Measurements from ENCODE around the gene DPP10.

DPP10 gene

DNA sequence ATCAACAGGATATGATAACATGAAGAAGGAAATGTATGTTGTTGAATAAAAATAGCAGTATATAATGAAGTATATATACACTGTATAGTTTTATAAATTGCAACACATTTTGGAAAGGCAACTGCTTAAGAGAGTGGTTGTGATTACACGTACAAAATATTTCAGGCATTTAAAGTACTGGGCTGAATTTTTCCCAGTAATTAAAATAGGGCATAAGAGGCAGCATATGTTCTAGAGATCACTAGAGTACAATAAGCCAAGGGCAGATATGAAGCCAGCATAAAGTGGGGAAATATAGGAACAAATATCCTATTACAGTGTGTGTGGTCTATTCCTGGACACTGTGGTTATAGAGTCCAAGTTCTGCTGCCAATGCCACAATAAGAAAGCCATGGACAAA is 14.1 kb downstream of the DPP10 start:
- Histone ChIP-seq H3K36me3 (ENCODE audit: control insufficient read depth, insufficient read depth, low read length) (no peaks in the 10 kb centered on the region), H3K4me1 (ENCODE audit: control insufficient read depth, insufficient read depth, low read length, poor library complexity, severe bottlenecking) (no peaks in the 10 kb centered on the region), H3K4me3 (ENCODE audit: extremely low read depth, insufficient read depth, low read length, poor library complexity, severe bottlenecking) (no peak overlapping the region), H3K27ac (ENCODE audit: low read depth, low read length, severe bottlenecking) (no peak overlapping the region), H3K9me3 (ENCODE audit: control insufficient read depth, low read length) (no peaks in the 10 kb centered on the region)
- WGBS, 2 experiments (ENCODE audit: insufficient coverage in 2 of 2): no CpG with 5 or more reads among the region's 1 CpG

DNA sequence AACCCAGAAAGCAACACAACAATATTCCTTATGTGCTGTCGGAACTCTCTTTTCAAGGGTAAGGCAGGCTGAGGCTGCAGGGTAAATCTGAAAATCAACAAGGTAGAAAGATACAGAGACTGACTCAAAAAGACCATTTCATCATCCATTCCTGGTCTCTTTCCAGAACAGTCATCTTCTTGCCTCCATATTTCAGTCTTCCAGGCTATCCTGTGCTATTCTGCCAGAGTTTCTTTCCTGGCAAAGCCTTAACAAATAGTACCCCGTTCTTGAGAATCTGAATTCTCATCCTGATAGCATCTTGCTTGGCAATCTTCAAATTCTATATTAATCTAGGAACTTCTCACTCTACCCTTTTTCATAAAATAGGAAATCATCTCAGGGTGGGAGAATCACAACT is 15.5 kb downstream of the DPP10 start:
- WGBS, 2 experiments (ENCODE audit: insufficient coverage in 2 of 2): 71 to 89% methylated on average over 1 to 2 of the region's 2 CpGs

DNA sequence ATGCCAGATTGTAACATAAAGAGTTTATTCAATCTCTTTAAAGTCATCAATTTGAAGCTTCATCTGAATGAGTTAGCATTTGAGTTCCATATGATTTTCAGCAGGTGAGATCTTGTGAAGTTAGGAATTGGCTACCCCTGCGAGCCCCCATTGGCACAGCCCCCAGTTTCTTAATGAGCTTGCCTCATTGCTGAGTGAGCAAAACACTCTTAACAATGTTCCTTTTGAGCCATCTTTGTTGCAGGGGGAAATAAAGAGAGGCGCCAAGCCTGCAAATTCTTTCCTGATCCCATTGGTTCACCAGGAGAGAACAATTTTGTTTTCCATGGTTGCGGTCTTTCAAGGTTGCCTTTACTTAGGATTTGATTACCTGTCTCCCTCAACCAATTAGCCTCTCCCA is 18.7 kb downstream of the DPP10 start:
- no peaks in the 10 kb centered on the region for H3K4me1 ChIP-seq (ENCODE audit: control insufficient read depth, insufficient read depth, low read length, poor library complexity, severe bottlenecking)
- H3K4me3 ChIP-seq (ENCODE audit: extremely low read depth, insufficient read depth, low read length, poor library complexity, severe bottlenecking): no peak overlapping the region
- no peaks in the 10 kb centered on the region for H3K36me3 ChIP-seq (ENCODE audit: control insufficient read depth, insufficient read depth, low read length)
- no peak overlapping the region for H3K27ac ChIP-seq (ENCODE audit: low read depth, low read length, severe bottlenecking)
- WGBS, 2 experiments (ENCODE audit: insufficient coverage in 2 of 2): 86% methylated on average over 2 to 3 of the region's 3 CpGs
- no peaks in the 10 kb centered on the region for H3K9me3 ChIP-seq (ENCODE audit: control insufficient read depth, low read length)

More for the DNA sequence above, 15.5 kb downstream of the DPP10 start:
- Histone ChIP-seq H3K4me3 (ENCODE audit: extremely low read depth, insufficient read depth, low read length, poor library complexity, severe bottlenecking) (no peak overlapping the region), H3K27ac (ENCODE audit: low read depth, low read length, severe bottlenecking) (no peak overlapping the region), H3K36me3 (ENCODE audit: control insufficient read depth, insufficient read depth, low read length) (no peaks in the 10 kb centered on the region), H3K9me3 (ENCODE audit: control insufficient read depth, low read length) (no peaks in the 10 kb centered on the region), H3K4me1 (ENCODE audit: control insufficient read depth, insufficient read depth, low read length, poor library complexity, severe bottlenecking) (no peaks in the 10 kb centered on the region)

DNA sequence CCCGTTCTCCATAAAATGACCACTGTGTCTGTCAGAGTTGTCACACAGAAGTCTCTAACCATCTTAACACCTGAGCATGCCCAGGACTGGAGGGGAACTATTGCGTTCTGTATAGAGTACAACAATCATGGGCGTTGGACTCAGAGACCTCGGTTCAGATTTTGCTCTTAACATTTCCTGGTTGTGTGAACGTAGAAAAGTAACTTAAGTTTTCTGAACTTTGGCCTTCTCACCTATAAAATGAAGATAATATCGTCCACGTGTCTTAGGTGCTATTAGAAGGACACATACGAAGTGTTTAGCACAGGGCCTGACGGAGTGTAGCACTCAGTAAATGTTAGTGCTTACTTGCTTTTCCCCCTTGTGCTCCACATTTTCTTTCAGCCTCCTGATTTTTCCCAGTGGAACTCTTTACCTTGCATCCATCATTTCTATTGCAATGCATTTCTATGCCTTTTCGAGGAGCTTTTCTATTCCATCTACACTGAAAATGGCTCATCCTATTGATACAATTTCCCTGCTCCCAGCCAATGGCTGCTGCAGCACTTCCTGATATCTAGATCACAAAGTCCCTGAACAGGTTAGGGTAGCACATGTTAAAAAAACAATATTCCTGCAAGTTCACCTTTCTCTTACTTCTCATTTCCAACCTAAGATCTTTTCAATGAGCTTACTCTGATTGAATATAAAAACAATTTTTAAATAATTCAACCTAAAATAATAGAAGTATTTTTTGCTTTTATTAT is 22.7 kb downstream of the DPP10 start:
- Histone ChIP-seq H3K9me3 (ENCODE audit: control insufficient read depth, low read length) (no peaks in the 10 kb centered on the region), H3K4me1 (ENCODE audit: control insufficient read depth, insufficient read depth, low read length, poor library complexity, severe bottlenecking) (no peaks in the 10 kb centered on the region)
- 89 to 94% methylated on average over 6 to 10 of the region's 10 CpGs for WGBS, 2 experiments (ENCODE audit: insufficient coverage in 2 of 2)

DNA sequence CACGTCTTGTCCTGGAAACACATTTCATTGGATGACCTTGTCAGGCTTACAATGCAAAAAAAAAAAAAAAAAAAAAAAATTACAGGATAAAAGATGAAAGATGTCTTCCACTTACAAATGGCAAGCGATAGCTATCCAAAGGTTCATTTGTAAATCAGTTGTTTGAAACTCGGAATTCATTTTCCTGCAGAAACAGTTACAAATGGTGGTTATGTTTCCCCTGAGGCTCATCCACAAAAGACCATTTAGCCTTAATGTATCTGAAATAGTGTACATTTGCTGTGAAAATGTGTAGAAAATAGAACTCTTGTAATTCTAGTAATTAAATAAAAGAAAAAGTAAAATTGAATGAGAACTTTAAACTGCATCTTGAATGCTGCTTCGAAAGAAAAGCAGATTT is 25.9 kb downstream of the DPP10 start:
- Histone ChIP-seq H3K9me3 (ENCODE audit: control insufficient read depth, low read length) (no peaks in the 10 kb centered on the region), H3K4me1 (ENCODE audit: control insufficient read depth, insufficient read depth, low read length, poor library complexity, severe bottlenecking) (no peaks in the 10 kb centered on the region), H3K4me3 (ENCODE audit: extremely low read depth, insufficient read depth, low read length, poor library complexity, severe bottlenecking) (no peak overlapping the region), H3K27ac (ENCODE audit: low read depth, low read length, severe bottlenecking) (no peak overlapping the region), H3K36me3 (ENCODE audit: control insufficient read depth, insufficient read depth, low read length) (no peaks in the 10 kb centered on the region)
- 88% methylated on average over 3 of the region's 4 CpGs; no CpG with 5 or more reads in 1 of the 2 experiments for WGBS, 2 experiments (ENCODE audit: insufficient coverage in 2 of 2)

More for the DNA sequence above, 22.7 kb downstream of the DPP10 start:
- no peaks in the 10 kb centered on the region for H3K36me3 ChIP-seq (ENCODE audit: control insufficient read depth, insufficient read depth, low read length)
- H3K27ac ChIP-seq (ENCODE audit: low read depth, low read length, severe bottlenecking): no peak overlapping the region
- H3K4me3 ChIP-seq (ENCODE audit: extremely low read depth, insufficient read depth, low read length, poor library complexity, severe bottlenecking): no peak overlapping the region

DNA sequence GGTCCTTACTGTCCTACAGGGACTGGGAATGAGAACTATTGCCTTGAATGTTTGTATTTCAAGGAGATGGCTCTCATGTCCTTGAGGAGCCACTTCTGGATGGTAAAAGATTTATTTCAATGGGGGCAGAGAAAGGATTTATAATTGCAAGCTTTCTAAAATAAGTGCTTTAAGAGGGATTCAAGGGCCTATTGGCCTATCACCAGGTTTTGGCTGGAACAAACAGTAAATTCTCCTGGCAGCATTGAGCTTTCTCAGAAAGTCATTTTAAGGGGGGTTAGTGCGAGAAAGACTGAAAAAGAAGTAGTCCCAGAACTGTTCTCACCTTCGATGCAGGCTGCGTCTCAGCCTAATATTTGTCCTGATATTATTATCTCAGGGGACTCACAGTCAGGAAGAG is 29.8 kb downstream of the DPP10 start:
- no peaks in the 10 kb centered on the region for H3K36me3 ChIP-seq (ENCODE audit: control insufficient read depth, insufficient read depth, low read length)
- H3K9me3 ChIP-seq (ENCODE audit: control insufficient read depth, low read length): no peaks in the 10 kb centered on the region
- WGBS, 2 experiments (ENCODE audit: insufficient coverage in 2 of 2): 80 to 83% methylated on average over 1 of the region's 3 CpGs
- H3K4me1 ChIP-seq (ENCODE audit: control insufficient read depth, insufficient read depth, low read length, poor library complexity, severe bottlenecking): no peaks in the 10 kb centered on the region
- H3K4me3 ChIP-seq (ENCODE audit: extremely low read depth, insufficient read depth, low read length, poor library complexity, severe bottlenecking): no peak overlapping the region
- H3K27ac ChIP-seq (ENCODE audit: low read depth, low read length, severe bottlenecking): no peak overlapping the region

DNA sequence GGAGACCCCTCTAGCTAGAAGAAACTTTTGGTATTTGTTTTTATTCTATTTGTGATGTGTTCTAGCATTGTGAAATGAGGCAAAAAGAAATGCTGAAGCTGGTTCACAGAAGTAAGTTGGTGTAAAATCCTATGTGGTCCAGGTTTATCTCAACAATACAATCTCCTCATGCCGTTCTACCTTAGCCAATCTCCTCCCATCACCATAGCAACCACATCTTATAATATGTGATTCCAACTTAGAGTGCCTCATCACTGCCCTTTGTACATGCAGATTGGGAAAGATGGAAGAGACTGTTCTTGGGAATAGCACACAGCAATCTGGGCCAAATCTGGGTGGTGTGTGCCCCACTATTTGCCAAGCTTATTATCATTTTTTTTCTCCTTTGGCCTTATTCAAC is 30.3 kb downstream of the DPP10 start:
- no CpG with 5 or more reads among the region's 1 CpG for WGBS, 2 experiments (ENCODE audit: insufficient coverage in 2 of 2)
- no peaks in the 10 kb centered on the region for H3K36me3 ChIP-seq (ENCODE audit: control insufficient read depth, insufficient read depth, low read length)

DNA sequence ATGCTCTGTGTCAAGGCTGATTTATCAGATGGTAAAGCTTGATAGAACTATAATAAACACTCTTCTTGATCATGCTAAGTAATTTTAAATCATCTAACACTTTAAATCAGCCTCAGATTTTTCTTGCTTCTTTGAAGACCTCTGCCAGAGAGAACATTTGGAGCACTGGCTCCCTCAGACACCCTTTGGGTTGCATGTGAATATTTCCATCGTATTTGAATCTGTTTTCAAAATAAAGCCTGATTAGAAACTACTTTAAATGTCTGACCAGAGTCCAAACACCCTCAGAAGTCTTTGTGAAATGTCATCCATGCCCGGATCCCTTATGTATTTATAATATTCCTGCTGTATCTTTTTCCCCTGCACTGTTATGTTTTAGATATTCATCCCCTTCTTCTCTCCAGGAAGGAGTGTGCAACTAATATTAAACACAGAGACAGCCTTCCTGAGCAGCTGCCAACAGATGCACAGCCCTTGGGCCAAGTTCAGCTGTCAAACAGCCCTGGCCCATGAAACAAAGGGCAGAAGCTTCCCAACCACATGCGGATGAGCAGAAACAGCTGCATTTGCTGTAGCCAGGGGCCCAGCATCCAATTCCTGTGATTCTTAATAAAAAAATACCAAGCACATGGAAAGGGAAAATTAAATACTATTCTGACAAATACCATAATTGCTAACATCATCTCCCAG is 46.5 kb downstream of the DPP10 start:
- no peaks in the 10 kb centered on the region for H3K4me1 ChIP-seq (ENCODE audit: control insufficient read depth, insufficient read depth, low read length, poor library complexity, severe bottlenecking)
- H3K9me3 ChIP-seq (ENCODE audit: control insufficient read depth, low read length): no peaks in the 10 kb centered on the region
- no peak overlapping the region for H3K27ac ChIP-seq (ENCODE audit: low read depth, low read length, severe bottlenecking)
- no peaks in the 10 kb centered on the region for H3K36me3 ChIP-seq (ENCODE audit: control insufficient read depth, insufficient read depth, low read length)
- 80 to 100% methylated on average over 1 to 2 of the region's 3 CpGs for WGBS, 2 experiments (ENCODE audit: insufficient coverage in 2 of 2)
- H3K4me3 ChIP-seq (ENCODE audit: extremely low read depth, insufficient read depth, low read length, poor library complexity, severe bottlenecking): no peak overlapping the region

More for the DNA sequence above, 30.3 kb downstream of the DPP10 start:
- Histone ChIP-seq H3K27ac (ENCODE audit: low read depth, low read length, severe bottlenecking) (no peak overlapping the region), H3K9me3 (ENCODE audit: control insufficient read depth, low read length) (no peaks in the 10 kb centered on the region), H3K4me1 (ENCODE audit: control insufficient read depth, insufficient read depth, low read length, poor library complexity, severe bottlenecking) (no peaks in the 10 kb centered on the region), H3K4me3 (ENCODE audit: extremely low read depth, insufficient read depth, low read length, poor library complexity, severe bottlenecking) (no peak overlapping the region)

DNA sequence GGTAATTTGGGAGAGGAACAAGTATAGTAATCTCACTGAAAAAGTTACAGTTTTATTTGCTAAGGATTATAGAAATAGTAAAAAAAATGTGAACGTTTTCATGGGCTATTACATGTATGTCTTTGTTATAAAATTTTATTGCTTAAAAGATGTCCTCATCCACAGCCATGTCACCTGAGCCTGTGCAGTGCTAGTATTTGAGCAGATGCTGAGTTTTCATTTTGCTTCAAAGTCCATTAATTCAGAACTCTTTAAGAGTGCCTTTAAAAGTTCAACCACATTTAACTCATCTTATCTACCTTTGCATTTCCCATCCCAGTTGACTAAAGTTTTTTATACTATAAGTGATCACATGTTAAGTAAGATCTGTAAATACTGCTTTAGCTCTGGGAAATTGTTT is 52.6 kb downstream of the DPP10 start:
- WGBS, 2 experiments (ENCODE audit: insufficient coverage in 2 of 2): 80% methylated on average over 1 of the region's 1 CpG; no CpG with 5 or more reads in 1 of the 2 experiments
- H3K4me3 ChIP-seq (ENCODE audit: extremely low read depth, insufficient read depth, low read length, poor library complexity, severe bottlenecking): no peak overlapping the region
- no peaks in the 10 kb centered on the region for H3K36me3 ChIP-seq (ENCODE audit: control insufficient read depth, insufficient read depth, low read length)
- H3K4me1 ChIP-seq (ENCODE audit: control insufficient read depth, insufficient read depth, low read length, poor library complexity, severe bottlenecking): no peaks in the 10 kb centered on the region
- no peaks in the 10 kb centered on the region for H3K9me3 ChIP-seq (ENCODE audit: control insufficient read depth, low read length)
- H3K27ac ChIP-seq (ENCODE audit: low read depth, low read length, severe bottlenecking): no peak overlapping the region

DNA sequence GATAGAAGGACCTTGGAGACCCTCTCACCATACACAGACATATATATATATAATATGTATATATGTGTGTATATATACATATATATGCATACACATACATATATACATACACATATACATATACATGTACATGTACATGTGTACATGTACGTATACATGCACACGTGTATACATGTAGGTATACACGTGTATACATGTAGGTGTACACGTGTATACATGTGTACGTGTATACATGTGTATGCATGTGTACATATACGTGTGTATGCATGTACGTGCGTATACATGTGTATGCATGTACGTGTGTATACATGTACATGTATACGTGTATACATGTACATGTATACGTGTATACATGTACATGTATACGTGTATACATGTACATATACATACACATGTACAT is 54.5 kb downstream of the DPP10 start:
- H3K4me1 ChIP-seq (ENCODE audit: control insufficient read depth, insufficient read depth, low read length, poor library complexity, severe bottlenecking): no peaks in the 10 kb centered on the region
- no peaks in the 10 kb centered on the region for H3K36me3 ChIP-seq (ENCODE audit: control insufficient read depth, insufficient read depth, low read length)
- no peak overlapping the region for H3K27ac ChIP-seq (ENCODE audit: low read depth, low read length, severe bottlenecking)
- no peaks in the 10 kb centered on the region for H3K9me3 ChIP-seq (ENCODE audit: control insufficient read depth, low read length)
- H3K4me3 ChIP-seq (ENCODE audit: extremely low read depth, insufficient read depth, low read length, poor library complexity, severe bottlenecking): no peak overlapping the region
- WGBS, 2 experiments (ENCODE audit: insufficient coverage in 2 of 2): 83 to 86% methylated on average over 5 to 7 of the region's 12 CpGs

DNA sequence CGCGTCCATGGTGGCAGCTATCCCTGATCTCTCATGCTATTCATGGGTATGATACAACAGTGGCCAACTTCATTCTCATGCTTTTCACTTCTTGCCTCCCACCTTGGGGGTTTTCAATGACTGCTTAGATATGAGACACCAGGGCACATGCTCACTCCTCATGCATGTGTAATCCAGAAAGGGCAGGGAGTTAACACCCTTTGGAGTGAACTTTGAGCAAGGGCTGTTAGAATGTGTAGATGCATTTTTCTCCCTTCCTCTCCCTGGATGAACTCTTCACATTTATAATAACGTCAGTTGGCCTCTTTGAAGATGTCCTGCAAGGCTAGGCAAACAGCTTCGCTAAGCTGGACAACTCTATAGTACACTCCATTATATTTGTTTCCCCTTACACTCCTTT is 56.7 kb downstream of the DPP10 start:
- Histone ChIP-seq H3K9me3 (ENCODE audit: control insufficient read depth, low read length) (no peaks in the 10 kb centered on the region), H3K4me3 (ENCODE audit: extremely low read depth, insufficient read depth, low read length, poor library complexity, severe bottlenecking) (no peak overlapping the region)
- WGBS, 2 experiments (ENCODE audit: insufficient coverage in 2 of 2): 90 to 96% methylated on average over 4 of the region's 4 CpGs

More for the DNA sequence above, 56.7 kb downstream of the DPP10 start:
- Histone ChIP-seq H3K27ac (ENCODE audit: low read depth, low read length, severe bottlenecking) (no peak overlapping the region), H3K4me1 (ENCODE audit: control insufficient read depth, insufficient read depth, low read length, poor library complexity, severe bottlenecking) (no peaks in the 10 kb centered on the region), H3K36me3 (ENCODE audit: control insufficient read depth, insufficient read depth, low read length) (no peaks in the 10 kb centered on the region)
